HCT116 (cell line): ENCODE results near the gene PRKAR1A. TPM values are rescaled to one million over a fixed set of nuclear protein-coding genes. Genes with fewer than 3 reads are reported as not detected.

Experiments
- ATAC-seq: fragments of 200-7000 bp; cut with Tn5 transposase; 2 replicates; pipeline ENCODE4 v1.9.1; 2020; ENCODE audit warnings: mild to moderate bottlenecking, moderate library complexity
- BruUV-seq: library from RNA; stranded (reverse); fragments of 400-500 nt; replicated peaks from 2 replicates; lab custom pipeline; 2021; lab: Mats Ljungman, UMichigan
- CTCF ChIA-PET: fragments of 300-600 bp; sonication (Branson Sonifier 250); formaldehyde crosslinking; loops from one replicate; lab custom pipeline; 2021; ENCODE audit warnings: antibody characterized with exemption; lab: Charles Lee
- POLR2A ChIA-PET: fragments of 300-600, 350-600 bp; sonication (Branson Sonifier 250); formaldehyde crosslinking; loops from one replicate; lab custom pipeline; 2021; ENCODE audit warnings: antibody characterized with exemption; lab: Charles Lee
- RAD21 ChIA-PET, 2 experiments: fragments of 300-600 bp; sonication (Branson Sonifier 250); formaldehyde crosslinking; loops; one replicate each; lab custom pipeline; 2023; ENCODE audit warnings: low total read pairs in 2 of 2; ENCODE audit not compliant: uncharacterized antibody in 2 of 2, unreplicated experiment in 2 of 2, low non-redundant PET in 1 of 2; lab: Charles Lee
- DNase-seq: peaks from one replicate; pipeline ENCODE4 v3.0.0-alpha.2; 2010; ENCODE audit warnings: low read depth, low spot score
- H2AFZ ChIP-seq: fragments of 200-600 bp; shearing (Covaris generic), sonication (generic); 2 replicates; pipeline ENCODE4 v1.6.1; 2017; ENCODE audit warnings: low read depth, mixed run types, mixed read lengths, antibody characterized with exemption, low read length; ENCODE audit not compliant: poor library complexity, severe bottlenecking
- H3K27ac ChIP-seq: 2 replicates; pipeline ENCODE4 v1.5.1; 2012; ENCODE audit warnings: low read depth, low read length
- H3K27me3 ChIP-seq: fragments of 200-600 bp; sonication (generic); 2 replicates; pipeline ENCODE4 v1.6.1; 2016; ENCODE audit warnings: mixed run types, low read length, mixed read lengths; ENCODE audit not compliant: insufficient read depth
- H3K36me3 ChIP-seq, 2 experiments: fragments of 200-500 bp in 1 of 2; fragments of 200-600 bp in 1 of 2; sonication (Bioruptor generic) in 1 of 2; sonication (generic) in 1 of 2; 2 replicates each; pipeline versions ENCODE4 v1.5.1 to v1.6.1; 2014 to 2016; ENCODE audit warnings: low read length in 2 of 2, inconsistent platforms in 1 of 2, mixed read lengths in 1 of 2, mixed run types in 1 of 2; ENCODE audit not compliant: insufficient read depth in 2 of 2, control insufficient read depth in 1 of 2
- H3K4me1 ChIP-seq, 2 experiments: fragments of 200-600 bp in 1 of 2; sonication (generic) in 1 of 2; 2 replicates each; pipeline versions ENCODE4 v1.5.1 to v1.6.1; 2012 to 2017; ENCODE audit warnings: low read length in 2 of 2, inconsistent platforms in 1 of 2, mild to moderate bottlenecking in 1 of 2, mixed read lengths in 1 of 2, mixed run types in 1 of 2, moderate library complexity in 1 of 2; ENCODE audit not compliant: insufficient read depth in 2 of 2, control insufficient read depth in 1 of 2
- H3K4me2 ChIP-seq: fragments of 200-600 bp; sonication (generic); 2 replicates; pipeline ENCODE4 v1.6.1; 2017; ENCODE audit warnings: mixed run types, low read length, mixed read lengths
- H3K4me3 ChIP-seq, 2 experiments: fragments of 200-600 bp in 1 of 2; sonication (generic) in 1 of 2; replicated peaks in 1 of 2; 2 replicates each; pipeline ENCODE4 v1.5.1; 2011 to 2016; ENCODE audit warnings: low read length in 2 of 2, control low read depth in 1 of 2, low read depth in 1 of 2, mild to moderate bottlenecking in 1 of 2, mixed read lengths in 1 of 2, mixed run types in 1 of 2
- H3K79me2 ChIP-seq: fragments of 200-600 bp; sonication (generic); 2 replicates; pipeline ENCODE4 v1.6.1; 2017; ENCODE audit warnings: mild to moderate bottlenecking, mixed run types, low read length, moderate library complexity, mixed read lengths; ENCODE audit not compliant: insufficient read depth
- H3K9ac ChIP-seq: fragments of 200-600 bp; sonication (generic); 2 replicates; pipeline ENCODE4 v1.6.1; 2016; ENCODE audit warnings: low read length, mixed read lengths
- H3K9me2 ChIP-seq: fragments of 200-600 bp; sonication (generic), shearing (Covaris generic); 2 replicates; pipeline ENCODE4 v1.6.1; 2017; ENCODE audit warnings: mixed run types, mild to moderate bottlenecking, moderate library complexity; ENCODE audit not compliant: insufficient read depth
- H3K9me3 ChIP-seq, 2 experiments: fragments of 200-500 bp in 1 of 2; fragments of 200-600 bp in 1 of 2; sonication (Bioruptor generic) in 1 of 2; sonication (generic) in 1 of 2; 2 replicates each; pipeline ENCODE4 v1.6.1; 2014 to 2017; ENCODE audit warnings: low read length in 2 of 2, mixed read lengths in 2 of 2, inconsistent platforms in 1 of 2, low read depth in 1 of 2, mild to moderate bottlenecking in 1 of 2, mixed run types in 1 of 2, moderate library complexity in 1 of 2; ENCODE audit not compliant: control insufficient read depth in 1 of 2, insufficient read depth in 1 of 2
- H4K20me1 ChIP-seq: fragments of 200-600 bp; sonication (generic), shearing (Covaris generic); 2 replicates; pipeline ENCODE4 v1.6.1; 2017; ENCODE audit warnings: mixed run types, mild to moderate bottlenecking, moderate library complexity; ENCODE audit not compliant: insufficient read depth
- CBX3 ChIP-seq: IDR thresholded peaks from 2 replicates; pipeline ENCODE4 v1.6.1; 2012; ENCODE audit warnings: low read depth
- CEBPB ChIP-seq: IDR thresholded peaks from 2 replicates; pipeline ENCODE4 v1.6.1; 2012; ENCODE audit warnings: low read depth
- ELF1 ChIP-seq: IDR thresholded peaks from 2 replicates; pipeline ENCODE4 v1.6.1; 2012; ENCODE audit warnings: low read depth, borderline replicate concordance
- FOSL1 ChIP-seq: IDR thresholded peaks from 2 replicates; pipeline ENCODE4 v1.6.1; 2012; ENCODE audit warnings: low read depth
- JUND ChIP-seq: IDR thresholded peaks from 2 replicates; pipeline ENCODE4 v1.6.1; 2012
- POLR2A ChIP-seq: IDR thresholded peaks from 2 replicates; pipeline ENCODE4 v1.7.0; 2011; ENCODE audit warnings: borderline replicate concordance; ENCODE audit not compliant: insufficient read depth, insufficient read length; ENCODE audit errors: extremely low read depth
- POLR2AphosphoS5 ChIP-seq: IDR thresholded peaks from 2 replicates; pipeline ENCODE4 v1.6.1; 2011; ENCODE audit warnings: mild to moderate bottlenecking, low read depth, low read length, moderate library complexity
- SIN3A ChIP-seq: IDR thresholded peaks from 2 replicates; pipeline ENCODE4 v1.6.1; 2012; ENCODE audit warnings: low read depth
- SP1 ChIP-seq: IDR thresholded peaks from 2 replicates; pipeline ENCODE4 v1.6.1; 2012; ENCODE audit warnings: low read depth
- SRF ChIP-seq: IDR thresholded peaks from 2 replicates; pipeline ENCODE4 v1.6.1; 2012; ENCODE audit warnings: low read depth
- TCF7L2 ChIP-seq: IDR thresholded peaks from 2 replicates; pipeline ENCODE4 v1.7.0; 2011; ENCODE audit warnings: borderline replicate concordance, inconsistent platforms; ENCODE audit not compliant: insufficient read depth, insufficient read length; ENCODE audit errors: extremely low read depth
- YY1 ChIP-seq: IDR thresholded peaks from 2 replicates; pipeline ENCODE4 v1.6.1; 2011; ENCODE audit warnings: low read length, low read depth, moderate library complexity, mild to moderate bottlenecking; ENCODE audit not compliant: insufficient replicate concordance; ENCODE audit errors: extremely low read depth
- ZNF274 ChIP-seq: fragments of 200-500 bp; sonication (Bioruptor generic); IDR thresholded peaks from 2 replicates; pipeline ENCODE4 v1.6.1; 2014; ENCODE audit warnings: mild to moderate bottlenecking, low read depth, low read length, inconsistent platforms
- intact Hi-C: fragments of 100-400 bp; cut with micrococcal nuclease; formaldehyde crosslinking; loops from 2 replicates; pipeline ENCODE4 v1.10.0; 2022
- total RNA-seq: library from RNA; stranded (reverse); gene quantifications from one replicate; pipeline ENCODE4 v1.2.1, GENCODE V29; 2021; ENCODE audit not compliant: unreplicated experiment
- TF ChIP-seq, protein P1 (sequence below), 3 experiments: fragments of 200-600 bp in 1 of 3; sonication (generic) in 1 of 3; IDR thresholded peaks in 2 of 3; conservative IDR thresholded peaks in 1 of 3; 2 replicates each; pipeline ENCODE4 v1.5.1; 2012 to 2017; ENCODE audit warnings: low read depth in 2 of 3, low read length in 2 of 3, antibody characterized with exemption in 1 of 3, borderline replicate concordance in 1 of 3, control low read depth in 1 of 3, mild to moderate bottlenecking in 1 of 3, mixed read lengths in 1 of 3, mixed run types in 1 of 3, moderate library complexity in 1 of 3; ENCODE audit not compliant: insufficient read depth in 1 of 3
- TF ChIP-seq, protein P2 (sequence below): IDR thresholded peaks from 2 replicates; pipeline ENCODE4 v1.6.1; 2012
- TF ChIP-seq, protein P3 (sequence below): IDR thresholded peaks from 2 replicates; pipeline ENCODE4 v1.6.1; 2012; ENCODE audit warnings: low read depth
- TF ChIP-seq, protein P4 (sequence below): IDR thresholded peaks from 2 replicates; pipeline ENCODE4 v1.6.1; 2011; ENCODE audit warnings: mild to moderate bottlenecking, low read length, moderate library complexity; ENCODE audit not compliant: insufficient replicate concordance; ENCODE audit errors: extremely low read depth

PRKAR1A gene
- total RNA-seq, 1 experiment from 2014 or later, result 295 TPM

DNA sequence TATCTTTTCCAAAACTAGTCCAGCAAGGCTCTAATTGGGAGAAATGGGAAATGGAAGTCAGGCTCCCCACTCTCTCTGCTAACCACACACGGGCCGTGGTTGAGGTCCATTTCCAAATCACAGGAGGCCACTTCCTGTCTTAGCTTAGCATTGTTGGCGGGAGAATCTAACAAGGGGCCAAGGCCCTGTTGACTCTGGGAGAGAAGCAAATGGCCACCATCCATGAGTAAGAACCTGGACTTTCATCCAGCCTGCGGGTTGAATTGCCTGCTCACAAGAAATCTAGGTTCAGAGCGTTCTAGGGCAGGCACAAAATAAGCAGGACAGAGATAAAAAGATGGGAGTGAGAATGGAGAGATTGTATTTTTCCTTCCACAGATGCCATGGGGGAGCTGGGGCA, 83.3 kb downstream of the PRKAR1A start:
- no TSS peak for BruUV-seq
- Histone ChIP-seq H3K79me2 (no peaks in the 10 kb centered on the region), H3K9ac (no peak overlapping the region), H4K20me1 (no peaks in the 10 kb centered on the region), H3K4me1 (no peaks in the 10 kb centered on the region), H3K27me3 (no peaks in the 10 kb centered on the region), H3K4me2 (no peak overlapping the region), H3K36me3 (no peaks in the 10 kb centered on the region), H3K27ac (no peak overlapping the region), H3K9me3 (no peaks in the 10 kb centered on the region), H3K9me2 (no peaks in the 10 kb centered on the region), H3K4me3 (no peak overlapping the region), H2AFZ (no peak overlapping the region)
- ChIA-PET POLR2A (no interaction called here), CTCF (no interaction called here), RAD21 (no interaction called here)
- ATAC-seq (no peak), DNase-seq (no peak)
- TF ChIP-seq POLR2AphosphoS5 (no peak), SP1 (no peak), CEBPB (no peak), SRF (no peak), TCF7L2 (no peak), CBX3 (no peak), JUND (no peak), ELF1 (no peak), SIN3A (no peak), ZNF274 (no peak), FOSL1 (no peak), YY1 (no peak), POLR2A (no peak)
- TF ChIP-seq, protein P1, sequence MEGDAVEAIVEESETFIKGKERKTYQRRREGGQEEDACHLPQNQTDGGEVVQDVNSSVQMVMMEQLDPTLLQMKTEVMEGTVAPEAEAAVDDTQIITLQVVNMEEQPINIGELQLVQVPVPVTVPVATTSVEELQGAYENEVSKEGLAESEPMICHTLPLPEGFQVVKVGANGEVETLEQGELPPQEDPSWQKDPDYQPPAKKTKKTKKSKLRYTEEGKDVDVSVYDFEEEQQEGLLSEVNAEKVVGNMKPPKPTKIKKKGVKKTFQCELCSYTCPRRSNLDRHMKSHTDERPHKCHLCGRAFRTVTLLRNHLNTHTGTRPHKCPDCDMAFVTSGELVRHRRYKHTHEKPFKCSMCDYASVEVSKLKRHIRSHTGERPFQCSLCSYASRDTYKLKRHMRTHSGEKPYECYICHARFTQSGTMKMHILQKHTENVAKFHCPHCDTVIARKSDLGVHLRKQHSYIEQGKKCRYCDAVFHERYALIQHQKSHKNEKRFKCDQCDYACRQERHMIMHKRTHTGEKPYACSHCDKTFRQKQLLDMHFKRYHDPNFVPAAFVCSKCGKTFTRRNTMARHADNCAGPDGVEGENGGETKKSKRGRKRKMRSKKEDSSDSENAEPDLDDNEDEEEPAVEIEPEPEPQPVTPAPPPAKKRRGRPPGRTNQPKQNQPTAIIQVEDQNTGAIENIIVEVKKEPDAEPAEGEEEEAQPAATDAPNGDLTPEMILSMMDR (IDR thresholded peaks at IDR 0.05 in 2 of 3, conservative IDR thresholded peaks at IDR 0.05 in 1 of 3; ENCODE audit: borderline replicate concordance in 1 of 3, insufficient read depth in 1 of 3, low read depth in 2 of 3, low read length in 2 of 3), result no peak
- TF ChIP-seq, protein P2, sequence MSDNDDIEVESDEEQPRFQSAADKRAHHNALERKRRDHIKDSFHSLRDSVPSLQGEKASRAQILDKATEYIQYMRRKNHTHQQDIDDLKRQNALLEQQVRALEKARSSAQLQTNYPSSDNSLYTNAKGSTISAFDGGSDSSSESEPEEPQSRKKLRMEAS, result no peak
- TF ChIP-seq, protein P3, sequence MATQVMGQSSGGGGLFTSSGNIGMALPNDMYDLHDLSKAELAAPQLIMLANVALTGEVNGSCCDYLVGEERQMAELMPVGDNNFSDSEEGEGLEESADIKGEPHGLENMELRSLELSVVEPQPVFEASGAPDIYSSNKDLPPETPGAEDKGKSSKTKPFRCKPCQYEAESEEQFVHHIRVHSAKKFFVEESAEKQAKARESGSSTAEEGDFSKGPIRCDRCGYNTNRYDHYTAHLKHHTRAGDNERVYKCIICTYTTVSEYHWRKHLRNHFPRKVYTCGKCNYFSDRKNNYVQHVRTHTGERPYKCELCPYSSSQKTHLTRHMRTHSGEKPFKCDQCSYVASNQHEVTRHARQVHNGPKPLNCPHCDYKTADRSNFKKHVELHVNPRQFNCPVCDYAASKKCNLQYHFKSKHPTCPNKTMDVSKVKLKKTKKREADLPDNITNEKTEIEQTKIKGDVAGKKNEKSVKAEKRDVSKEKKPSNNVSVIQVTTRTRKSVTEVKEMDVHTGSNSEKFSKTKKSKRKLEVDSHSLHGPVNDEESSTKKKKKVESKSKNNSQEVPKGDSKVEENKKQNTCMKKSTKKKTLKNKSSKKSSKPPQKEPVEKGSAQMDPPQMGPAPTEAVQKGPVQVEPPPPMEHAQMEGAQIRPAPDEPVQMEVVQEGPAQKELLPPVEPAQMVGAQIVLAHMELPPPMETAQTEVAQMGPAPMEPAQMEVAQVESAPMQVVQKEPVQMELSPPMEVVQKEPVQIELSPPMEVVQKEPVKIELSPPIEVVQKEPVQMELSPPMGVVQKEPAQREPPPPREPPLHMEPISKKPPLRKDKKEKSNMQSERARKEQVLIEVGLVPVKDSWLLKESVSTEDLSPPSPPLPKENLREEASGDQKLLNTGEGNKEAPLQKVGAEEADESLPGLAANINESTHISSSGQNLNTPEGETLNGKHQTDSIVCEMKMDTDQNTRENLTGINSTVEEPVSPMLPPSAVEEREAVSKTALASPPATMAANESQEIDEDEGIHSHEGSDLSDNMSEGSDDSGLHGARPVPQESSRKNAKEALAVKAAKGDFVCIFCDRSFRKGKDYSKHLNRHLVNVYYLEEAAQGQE, result no peak
- TF ChIP-seq, protein P4, sequence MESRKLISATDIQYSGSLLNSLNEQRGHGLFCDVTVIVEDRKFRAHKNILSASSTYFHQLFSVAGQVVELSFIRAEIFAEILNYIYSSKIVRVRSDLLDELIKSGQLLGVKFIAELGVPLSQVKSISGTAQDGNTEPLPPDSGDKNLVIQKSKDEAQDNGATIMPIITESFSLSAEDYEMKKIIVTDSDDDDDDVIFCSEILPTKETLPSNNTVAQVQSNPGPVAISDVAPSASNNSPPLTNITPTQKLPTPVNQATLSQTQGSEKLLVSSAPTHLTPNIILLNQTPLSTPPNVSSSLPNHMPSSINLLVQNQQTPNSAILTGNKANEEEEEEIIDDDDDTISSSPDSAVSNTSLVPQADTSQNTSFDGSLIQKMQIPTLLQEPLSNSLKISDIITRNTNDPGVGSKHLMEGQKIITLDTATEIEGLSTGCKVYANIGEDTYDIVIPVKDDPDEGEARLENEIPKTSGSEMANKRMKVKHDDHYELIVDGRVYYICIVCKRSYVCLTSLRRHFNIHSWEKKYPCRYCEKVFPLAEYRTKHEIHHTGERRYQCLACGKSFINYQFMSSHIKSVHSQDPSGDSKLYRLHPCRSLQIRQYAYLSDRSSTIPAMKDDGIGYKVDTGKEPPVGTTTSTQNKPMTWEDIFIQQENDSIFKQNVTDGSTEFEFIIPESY, result no peak
- intact Hi-C loops, result no loop called here
